ENCODE measurements around the gene SERGEF. TPM values are rescaled to one million over a fixed set of nuclear protein-coding genes. Genes with fewer than 3 reads are reported as not detected.

Gene SERGEF
- total RNA-seq, 5 donors from 2014 or later (not counting 1 experiment from before 2014, with no cell fraction given), result 45.9 to 59.1 (median 55.9) TPM

- no peaks in the 10 kb centered on the region for H3K27me3 ChIP-seq (replicated peaks in 1 of 2; ENCODE audit: control insufficient read depth in 2 of 2, extremely low read depth in 1 of 2, insufficient read depth in 2 of 2, low read length in 1 of 2)
- ChIA-PET CTCF (interaction anchor here in 1 of 2 donors (0.6 kb wide), 1 partner anchor 1605 kb away, joined by 4 read pairs; no protein-coding TSS in a partner anchor), POLR2A (interaction anchor here in 1 of 2 donors (0.6 kb wide), 1 partner anchor 1036 kb away, joined by 4 read pairs; no protein-coding TSS in a partner anchor)
- Mint-ChIP-seq H3K4me1 (no peaks in the 10 kb centered on the region), H3K4me3 (no peak overlapping the region), H3K36me3 (peaks cover 28% of the 10 kb centered on the region), H3K27ac (no peak overlapping the region), H3K9me3 (no peaks in the 10 kb centered on the region), H3K27me3 (no peaks in the 10 kb centered on the region)
- no peak for DNase-seq
- no peaks in the 10 kb centered on the region for H3K4me1 ChIP-seq (ENCODE audit: control insufficient read depth in 1 of 2, extremely low read depth in 1 of 2, insufficient read depth in 2 of 2, low read length in 2 of 2)
- no peak for ATAC-seq (replicated peaks in 1 of 4)
- H3K4me3 ChIP-seq (ENCODE audit: control insufficient read depth in 1 of 2, extremely low read depth in 1 of 2, low read length in 1 of 2), result no peak overlapping the region
- no peak overlapping the region for H3K27ac ChIP-seq (ENCODE audit: low read length)
- 100% methylated on average over 1 of the region's 5 CpGs for WGBS (ENCODE audit: insufficient coverage)
- no peaks in the 10 kb centered on the region for H3K36me3 ChIP-seq (ENCODE audit: control insufficient read depth in 2 of 2, extremely low read depth in 1 of 2, insufficient read depth in 1 of 2, low read length in 1 of 2)
- no peaks in the 10 kb centered on the region for H3K9me3 ChIP-seq
Measured at GRCh38 chr11:17839450-17839849, 173.4 kb downstream of the SERGEF start.

- Mint-ChIP-seq H3K36me3 (peaks cover 25% of the 10 kb centered on the region), H3K27ac (no peak overlapping the region), H3K4me3 (no peak overlapping the region), H3K9me3 (no peaks in the 10 kb centered on the region), H3K4me1 (no peaks in the 10 kb centered on the region), H3K27me3 (no peaks in the 10 kb centered on the region)
- Histone ChIP-seq H3K9me3 (no peaks in the 10 kb centered on the region), H3K27me3 (replicated peaks in 1 of 2; ENCODE audit: control insufficient read depth in 2 of 2, extremely low read depth in 1 of 2, insufficient read depth in 2 of 2, low read length in 1 of 2) (no peaks in the 10 kb centered on the region), H3K36me3 (ENCODE audit: control insufficient read depth in 2 of 2, extremely low read depth in 1 of 2, insufficient read depth in 1 of 2, low read length in 1 of 2) (no peaks in the 10 kb centered on the region), H3K4me3 (ENCODE audit: control insufficient read depth in 1 of 2, extremely low read depth in 1 of 2, low read length in 1 of 2) (no peak overlapping the region), H3K27ac (ENCODE audit: low read length) (no peak overlapping the region), H3K4me1 (ENCODE audit: control insufficient read depth in 1 of 2, extremely low read depth in 1 of 2, insufficient read depth in 2 of 2, low read length in 2 of 2) (no peaks in the 10 kb centered on the region)
- POLR2A ChIA-PET, result no interaction called here
- DNase-seq (no peak), ATAC-seq (replicated peaks in 1 of 4) (no peak)
- CTCF ChIA-PET, result no interaction called here
- whole genome bisulfite sequencing (ENCODE audit: insufficient coverage), result 94% methylated on average over 2 of the region's 3 CpGs
Measured at GRCh38 chr11:17838102-17838501, 174.7 kb downstream of the SERGEF start.

- ChIA-PET CTCF (no interaction called here), POLR2A (no interaction called here)
- Mint-ChIP-seq H3K4me3 (no peak overlapping the region), H3K36me3 (peaks cover 39% of the 10 kb centered on the region), H3K27ac (no peak overlapping the region), H3K27me3 (no peaks in the 10 kb centered on the region), H3K4me1 (no peaks in the 10 kb centered on the region), H3K9me3 (no peaks in the 10 kb centered on the region)
- no peaks in the 10 kb centered on the region for H3K27me3 ChIP-seq (replicated peaks in 1 of 2; ENCODE audit: control insufficient read depth in 2 of 2, extremely low read depth in 1 of 2, insufficient read depth in 2 of 2, low read length in 1 of 2)
- no peaks in the 10 kb centered on the region for H3K9me3 ChIP-seq
- no CpG with 5 or more reads among the region's 3 CpGs for WGBS (ENCODE audit: insufficient coverage)
- no peaks in the 10 kb centered on the region for H3K4me1 ChIP-seq (ENCODE audit: control insufficient read depth in 1 of 2, extremely low read depth in 1 of 2, insufficient read depth in 2 of 2, low read length in 2 of 2)
- ATAC-seq (replicated peaks in 1 of 4), result no peak
- DNase-seq, result no peak
- no peak overlapping the region for H3K27ac ChIP-seq (ENCODE audit: low read length)
- peaks cover 0 to 3% of the 10 kb centered on the region in 2 donors for H3K36me3 ChIP-seq (ENCODE audit: control insufficient read depth in 2 of 2, extremely low read depth in 1 of 2, insufficient read depth in 1 of 2, low read length in 1 of 2)
- H3K4me3 ChIP-seq (ENCODE audit: control insufficient read depth in 1 of 2, extremely low read depth in 1 of 2, low read length in 1 of 2), result no peak overlapping the region
Measured at GRCh38 chr11:17831883-17832282, 181.0 kb downstream of the SERGEF start.

GRCh38 chr11:17831228-17831627 lies 181.6 kb downstream of the SERGEF start:
- Mint-ChIP-seq H3K4me3 (no peak overlapping the region), H3K27ac (no peak overlapping the region), H3K9me3 (no peaks in the 10 kb centered on the region), H3K36me3 (peaks cover 42% of the 10 kb centered on the region), H3K27me3 (no peaks in the 10 kb centered on the region), H3K4me1 (no peaks in the 10 kb centered on the region)
- POLR2A ChIA-PET, result no interaction called here
- H3K9me3 ChIP-seq, result no peaks in the 10 kb centered on the region
- H3K27me3 ChIP-seq (replicated peaks in 1 of 2; ENCODE audit: control insufficient read depth in 2 of 2, extremely low read depth in 1 of 2, insufficient read depth in 2 of 2, low read length in 1 of 2), result no peaks in the 10 kb centered on the region
- H3K4me1 ChIP-seq (ENCODE audit: control insufficient read depth in 1 of 2, extremely low read depth in 1 of 2, insufficient read depth in 2 of 2, low read length in 2 of 2), result no peaks in the 10 kb centered on the region
- no peak for ATAC-seq (replicated peaks in 1 of 4)
- no peak overlapping the region for H3K4me3 ChIP-seq (ENCODE audit: control insufficient read depth in 1 of 2, extremely low read depth in 1 of 2, low read length in 1 of 2)
- 50% methylated on average over 1 of the region's 1 CpG for WGBS (ENCODE audit: insufficient coverage)
- peaks cover 0 to 3% of the 10 kb centered on the region in 2 donors for H3K36me3 ChIP-seq (ENCODE audit: control insufficient read depth in 2 of 2, extremely low read depth in 1 of 2, insufficient read depth in 1 of 2, low read length in 1 of 2)
- CTCF ChIA-PET, result no interaction called here
- DNase-seq, result no peak
- H3K27ac ChIP-seq (ENCODE audit: low read length), result no peak overlapping the region

- Histone ChIP-seq H3K27me3 (replicated peaks in 1 of 2; ENCODE audit: control insufficient read depth in 2 of 2, extremely low read depth in 1 of 2, insufficient read depth in 2 of 2, low read length in 1 of 2) (no peaks in the 10 kb centered on the region), H3K4me3 (ENCODE audit: control insufficient read depth in 1 of 2, extremely low read depth in 1 of 2, low read length in 1 of 2) (no peak overlapping the region), H3K27ac (ENCODE audit: low read length) (no peak overlapping the region), H3K9me3 (no peaks in the 10 kb centered on the region), H3K36me3 (ENCODE audit: control insufficient read depth in 2 of 2, extremely low read depth in 1 of 2, insufficient read depth in 1 of 2, low read length in 1 of 2) (peaks cover 0 to 3% of the 10 kb centered on the region in 2 donors), H3K4me1 (ENCODE audit: control insufficient read depth in 1 of 2, extremely low read depth in 1 of 2, insufficient read depth in 2 of 2, low read length in 2 of 2) (no peaks in the 10 kb centered on the region)
- H3K4me1 Mint-ChIP-seq, result no peaks in the 10 kb centered on the region
- no peak overlapping the region for H3K4me3 Mint-ChIP-seq
- ChIA-PET CTCF (no interaction called here), POLR2A (no interaction called here)
- H3K36me3 Mint-ChIP-seq, result peaks cover 50% of the 10 kb centered on the region
- DNase-seq, result no peak
- H3K27ac Mint-ChIP-seq, result no peak overlapping the region
- no peaks in the 10 kb centered on the region for H3K27me3 Mint-ChIP-seq
- WGBS (ENCODE audit: insufficient coverage), result 90% methylated on average over 5 of the region's 9 CpGs
- no peaks in the 10 kb centered on the region for H3K9me3 Mint-ChIP-seq
- ATAC-seq (replicated peaks in 1 of 4), result no peak
Measured at GRCh38 chr11:17828311-17828751, 184.5 kb downstream of the SERGEF start.

- Histone ChIP-seq H3K27ac (ENCODE audit: low read length) (no peak overlapping the region), H3K4me3 (ENCODE audit: control insufficient read depth in 1 of 2, extremely low read depth in 1 of 2, low read length in 1 of 2) (no peak overlapping the region), H3K9me3 (no peaks in the 10 kb centered on the region), H3K27me3 (replicated peaks in 1 of 2; ENCODE audit: control insufficient read depth in 2 of 2, extremely low read depth in 1 of 2, insufficient read depth in 2 of 2, low read length in 1 of 2) (no peaks in the 10 kb centered on the region), H3K36me3 (ENCODE audit: control insufficient read depth in 2 of 2, extremely low read depth in 1 of 2, insufficient read depth in 1 of 2, low read length in 1 of 2) (peaks cover 0 to 3% of the 10 kb centered on the region in 2 donors), H3K4me1 (ENCODE audit: control insufficient read depth in 1 of 2, extremely low read depth in 1 of 2, insufficient read depth in 2 of 2, low read length in 2 of 2) (no peaks in the 10 kb centered on the region)
- ChIA-PET POLR2A (no interaction called here), CTCF (no interaction called here)
- no peaks in the 10 kb centered on the region for H3K27me3 Mint-ChIP-seq
- no peak for DNase-seq
- H3K36me3 Mint-ChIP-seq, result peaks cover 47% of the 10 kb centered on the region
- H3K4me1 Mint-ChIP-seq, result no peaks in the 10 kb centered on the region
- ATAC-seq (replicated peaks in 1 of 4), result no peak
- 67% methylated on average over 1 of the region's 5 CpGs for WGBS (ENCODE audit: insufficient coverage)
- no peak overlapping the region for H3K27ac Mint-ChIP-seq
- no peak overlapping the region for H3K4me3 Mint-ChIP-seq
- H3K9me3 Mint-ChIP-seq, result no peaks in the 10 kb centered on the region
Measured at GRCh38 chr11:17827006-17827405, 185.8 kb downstream of the SERGEF start.

- POLR2A ChIA-PET, result no interaction called here
- H3K27ac Mint-ChIP-seq, result no peak overlapping the region
- CTCF ChIA-PET, result no interaction called here
- DNase-seq, result no peak
- 52% methylated on average over 2 of the region's 5 CpGs for WGBS (ENCODE audit: insufficient coverage)
- H3K4me1 Mint-ChIP-seq, result no peaks in the 10 kb centered on the region
- H3K4me3 Mint-ChIP-seq, result no peak overlapping the region
- no peak overlapping the region for H3K4me3 ChIP-seq (ENCODE audit: control insufficient read depth in 1 of 2, extremely low read depth in 1 of 2, low read length in 1 of 2)
- H3K9me3 ChIP-seq, result no peaks in the 10 kb centered on the region
- H3K4me1 ChIP-seq (ENCODE audit: control insufficient read depth in 1 of 2, extremely low read depth in 1 of 2, insufficient read depth in 2 of 2, low read length in 2 of 2), result no peaks in the 10 kb centered on the region
- no peaks in the 10 kb centered on the region for H3K27me3 Mint-ChIP-seq
- H3K36me3 Mint-ChIP-seq, result peaks cover 38% of the 10 kb centered on the region
- H3K27ac ChIP-seq (ENCODE audit: low read length), result no peak overlapping the region
- no peak for ATAC-seq (replicated peaks in 1 of 4)
- no peaks in the 10 kb centered on the region for H3K27me3 ChIP-seq (replicated peaks in 1 of 2; ENCODE audit: control insufficient read depth in 2 of 2, extremely low read depth in 1 of 2, insufficient read depth in 2 of 2, low read length in 1 of 2)
- no peaks in the 10 kb centered on the region for H3K36me3 ChIP-seq (ENCODE audit: control insufficient read depth in 2 of 2, extremely low read depth in 1 of 2, insufficient read depth in 1 of 2, low read length in 1 of 2)
- H3K9me3 Mint-ChIP-seq, result no peaks in the 10 kb centered on the region
Measured at GRCh38 chr11:17822401-17822781, 190.5 kb downstream of the SERGEF start.

All from T-cell (primary cell).